ENCODE results near the gene GBE1. TPM values are rescaled to one million over a fixed set of nuclear protein-coding genes. Genes with fewer than 3 reads are reported as not detected.

Gene GBE1
- total RNA-seq, 4 donors from 2014 or later, result 15.8 to 28.6 (median 20.5) TPM

GRCh38 chr3:81707996-81708395, 53.4 kb downstream of the GBE1 start:
- DNase-seq (ENCODE audit: low spot score in 2 of 2), result no peak
- Histone ChIP-seq H3K27ac (no peak overlapping the region), H3K36me3 (no peaks in the 10 kb centered on the region), H3K4me3 (no peak overlapping the region), H3K27me3 (no peaks in the 10 kb centered on the region), H3K9me3 (no peaks in the 10 kb centered on the region), H3K4me1 (no peaks in the 10 kb centered on the region)
- no peak for TF ChIP-seq POLR2A (IDR thresholded peaks at IDR 0.05)
- TF ChIP-seq POLR2AphosphoS5 (IDR thresholded peaks at IDR 0.05), result no peak
- TF ChIP-seq EP300 (IDR thresholded peaks at IDR 0.05), result no peak
- TF ChIP-seq CTCF (IDR thresholded peaks at IDR 0.05), result no peak

GRCh38 chr3:81702126-81702525, 59.3 kb downstream of the GBE1 start:
- peaks cover 13% of the 10 kb centered on the region for H3K36me3 ChIP-seq
- no peak overlapping the region for H3K27ac ChIP-seq
- H3K27me3 ChIP-seq, result no peaks in the 10 kb centered on the region
- no peak for DNase-seq (ENCODE audit: low spot score in 2 of 2)
- no peak overlapping the region for H3K4me3 ChIP-seq
- no peaks in the 10 kb centered on the region for H3K4me1 ChIP-seq
- 81% methylated on average over 2 of the region's 2 CpGs for WGBS
- no peak for TF ChIP-seq CTCF (IDR thresholded peaks at IDR 0.05)
- no peak for TF ChIP-seq EP300 (IDR thresholded peaks at IDR 0.05)
- TF ChIP-seq POLR2AphosphoS5 (IDR thresholded peaks at IDR 0.05), result no peak
- no peak for TF ChIP-seq POLR2A (IDR thresholded peaks at IDR 0.05)
- no peaks in the 10 kb centered on the region for H3K9me3 ChIP-seq

GRCh38 chr3:81699536-81700320, 61.7 kb downstream of the GBE1 start:
- TF ChIP-seq CTCF (IDR thresholded peaks at IDR 0.05) (no peak), POLR2A (IDR thresholded peaks at IDR 0.05) (no peak), POLR2AphosphoS5 (IDR thresholded peaks at IDR 0.05) (no peak), EP300 (IDR thresholded peaks at IDR 0.05) (no peak)
- no peak for DNase-seq (ENCODE audit: low spot score in 2 of 2)
- WGBS, result 94% methylated on average over 8 of the region's 8 CpGs

GRCh38 chr3:81696090-81696489, 65.4 kb downstream of the GBE1 start:
- H3K9me3 ChIP-seq, result no peaks in the 10 kb centered on the region

More at GRCh38 chr3:81699536-81700320, 61.7 kb downstream of the GBE1 start:
- H3K27ac ChIP-seq, result no peak overlapping the region
- H3K9me3 ChIP-seq, result no peaks in the 10 kb centered on the region
- peaks cover 13% of the 10 kb centered on the region for H3K36me3 ChIP-seq
- H3K4me1 ChIP-seq, result no peaks in the 10 kb centered on the region
- no peak overlapping the region for H3K4me3 ChIP-seq
- H3K27me3 ChIP-seq, result no peaks in the 10 kb centered on the region

More at GRCh38 chr3:81696090-81696489, 65.4 kb downstream of the GBE1 start:
- no peak for DNase-seq (ENCODE audit: low spot score in 2 of 2)
- TF ChIP-seq POLR2AphosphoS5 (IDR thresholded peaks at IDR 0.05) (no peak), CTCF (IDR thresholded peaks at IDR 0.05) (no peak), EP300 (IDR thresholded peaks at IDR 0.05) (no peak), POLR2A (IDR thresholded peaks at IDR 0.05) (no peak)
- H3K4me3 ChIP-seq, result no peak overlapping the region
- H3K4me1 ChIP-seq, result no peaks in the 10 kb centered on the region
- no peaks in the 10 kb centered on the region for H3K27me3 ChIP-seq
- no peak overlapping the region for H3K27ac ChIP-seq
- 92% methylated on average over 3 of the region's 3 CpGs for WGBS
- H3K36me3 ChIP-seq, result peaks cover 13% of the 10 kb centered on the region

All from suprapubic skin (tissue), 4 donors.